K562 (cell line): ENCODE results near the gene CACNA1E. TPM values are rescaled to one million over a fixed set of nuclear protein-coding genes. Genes with fewer than 3 reads are reported as not detected.

Source experiments
- ATAC-seq: fragments of 200-7000 bp; cut with Tn5 transposase; 3 replicates; pipeline ENCODE4 v1.9.1; 2020; ENCODE audit warnings: moderate library complexity
- BruUV-seq: library from RNA; stranded (reverse); fragments of 400-500 nt; replicated peaks from 2 replicates; lab custom pipeline; 2021; lab: Mats Ljungman, UMichigan
- CTCF ChIA-PET: fragments of 300-600 bp; formaldehyde crosslinking; extraction: SDS; loops from one replicate; lab custom pipeline; 2021; ENCODE audit warnings: low intra/inter-chr PET ratio; lab: Yijun Ruan, JAX
- POLR2A ChIA-PET: fragments of 300-600, 350-650 bp; sonication (Branson Sonifier 250); formaldehyde crosslinking; extraction: SDS; loops from one replicate; lab custom pipeline; 2021; ENCODE audit warnings: antibody characterized with exemption, inconsistent platforms; lab: Yijun Ruan, JAX
- DNase-seq, 4 experiments: peaks; one replicate each; pipeline versions ENCODE4 v3.0.0 to v3.0.0-alpha.2; 2011 to 2018; ENCODE audit warnings: low spot score in 3 of 4, mixed read lengths in 3 of 4; ENCODE audit errors: extremely low read depth in 1 of 4
- FAIRE-seq: peaks from 2 replicates; lab custom pipeline; 2011; peaks lifted over from hg19 to GRCh38; lab: Jason Lieb, UNC
- H2AFZ ChIP-seq: 2 replicates; pipeline ENCODE4 v1.6.0; 2011; ENCODE audit warnings: low read depth, low read length, control low read depth, inconsistent platforms
- H3K27ac ChIP-seq: fragments of 200-600 bp; 3 replicates; pipeline ENCODE4 v1.8.0; 2011; ENCODE audit warnings: low read depth, mild to moderate bottlenecking, control low read depth, inconsistent platforms, low read length, moderate library complexity, mixed read lengths; ENCODE audit errors: extremely low read depth
- H3K27me3 ChIP-seq, 2 experiments: fragments of 300-600 bp in 1 of 2; 2 replicates in 1 of 2; 3 replicates in 1 of 2; pipeline versions ENCODE4 v1.6.0 to v1.8.0; 2011; ENCODE audit warnings: inconsistent platforms in 2 of 2, low read length in 2 of 2, mild to moderate bottlenecking in 1 of 2, mixed read lengths in 1 of 2, moderate library complexity in 1 of 2; ENCODE audit not compliant: control insufficient read depth in 2 of 2, insufficient read depth in 2 of 2
- H3K36me3 ChIP-seq: fragments of 300-600 bp; 3 replicates; pipeline ENCODE4 v1.8.0; 2011; ENCODE audit warnings: mild to moderate bottlenecking, low read length, inconsistent platforms; ENCODE audit not compliant: control insufficient read depth, insufficient read depth
- H3K4me1 ChIP-seq, 2 experiments: fragments of 200-600 bp in 1 of 2; replicated peaks in 1 of 2; 2 replicates in 1 of 2; 3 replicates in 1 of 2; pipeline versions ENCODE4 v1.5.1 to v1.8.0; 2011; ENCODE audit warnings: inconsistent platforms in 2 of 2, low read length in 2 of 2, mild to moderate bottlenecking in 1 of 2, mixed read lengths in 1 of 2, moderate library complexity in 1 of 2; ENCODE audit not compliant: control insufficient read depth in 2 of 2, insufficient read depth in 2 of 2
- H3K4me2 ChIP-seq: 2 replicates; pipeline ENCODE4 v1.6.1; 2011; ENCODE audit warnings: low read length, control low read depth, inconsistent platforms, mixed read lengths; ENCODE audit not compliant: insufficient read depth
- H3K4me3 ChIP-seq: fragments of 200-600 bp; sonication (generic), shearing (Covaris generic); 2 replicates; pipeline ENCODE4 v1.5.1; 2016; ENCODE audit warnings: control low read depth, inconsistent platforms
- H3K79me2 ChIP-seq: fragments of 200-600 bp; 3 replicates; pipeline ENCODE4 v1.8.0; 2011; ENCODE audit warnings: low read length, inconsistent platforms; ENCODE audit not compliant: control insufficient read depth, insufficient read depth
- H3K9ac ChIP-seq, 2 experiments: 2 replicates each; pipeline versions ENCODE4 v1.6.0 to v1.6.1; 2011; ENCODE audit warnings: low read depth in 2 of 2, low read length in 2 of 2, control low read depth in 1 of 2, inconsistent platforms in 1 of 2, mild to moderate bottlenecking in 1 of 2, mixed read lengths in 1 of 2; ENCODE audit not compliant: insufficient read depth in 1 of 2
- H3K9me1 ChIP-seq: one replicate; pipeline ENCODE4 v1.6.0; 2011; ENCODE audit warnings: inconsistent platforms, mild to moderate bottlenecking, low read length, moderate library complexity; ENCODE audit not compliant: control insufficient read depth, insufficient read depth
- H3K9me3 ChIP-seq: replicated peaks from 2 replicates; pipeline ENCODE4 v1.5.1; 2011; ENCODE audit warnings: low read depth, low read length, inconsistent platforms; ENCODE audit not compliant: control insufficient read depth, insufficient read depth
- H4K20me1 ChIP-seq: replicated peaks from 2 replicates; pipeline ENCODE4 v1.6.1; 2011; ENCODE audit warnings: low read length, inconsistent platforms, mixed read lengths; ENCODE audit not compliant: control insufficient read depth, insufficient read depth
- HCFC1 ChIP-seq: IDR thresholded peaks from 2 replicates; pipeline ENCODE4 v1.6.1; 2012; ENCODE audit warnings: low read depth, low read length, improper control_type of control experiment
- HDAC3 ChIP-seq: fragments of 450-650 bp; IDR thresholded peaks from 2 replicates; pipeline ENCODE4 v1.6.1; 2018; ENCODE audit warnings: borderline replicate concordance, mild to moderate bottlenecking, moderate library complexity; ENCODE audit not compliant: partially characterized antibody
- NBN ChIP-seq: fragments of 450-650 bp; IDR thresholded peaks from 2 replicates; pipeline ENCODE4 v1.6.1; 2016; ENCODE audit warnings: low read depth, mild to moderate bottlenecking
- NFE2 ChIP-seq: IDR thresholded peaks from 2 replicates; pipeline ENCODE4 v1.6.1; 2014; ENCODE audit warnings: antibody characterized with exemption, low read depth
- NR1H2 ChIP-seq: sonication (generic); formaldehyde crosslinking; IDR thresholded peaks from 2 replicates; pipeline ENCODE4 v1.4.0; 2020; ENCODE audit warnings: mild to moderate bottlenecking, missing genetic modification reagents
- NR2C1 ChIP-seq, 2 experiments: fragments of 450-650 bp; IDR thresholded peaks; 2 replicates each; pipeline ENCODE4 v1.6.1; 2017; ENCODE audit warnings: mild to moderate bottlenecking in 2 of 2, antibody characterized with exemption in 1 of 2, inconsistent platforms in 1 of 2, missing compliant biosample characterization in 1 of 2, missing genetic modification characterization in 1 of 2
- POLR2A ChIP-seq: fragments of 450-650 bp; conservative IDR thresholded peaks from 2 replicates; pipeline ENCODE4 v1.6.1; 2016
- U2AF2 ChIP-seq: fragments of 200-400 bp; formaldehyde crosslinking; optimal IDR thresholded peaks from 2 replicates; pipeline ENCODE3; 2017; ENCODE audit warnings: low read depth, mild to moderate bottlenecking, low read length
- ZNF184 ChIP-seq: sonication (generic); formaldehyde crosslinking; IDR thresholded peaks from 2 replicates; pipeline ENCODE4 v1.5.0; 2020; ENCODE audit warnings: missing genetic modification reagents
- ZNF41 ChIP-seq: fragments of 250-450 bp; sonication (Bioruptor Pico); conservative IDR thresholded peaks from 2 replicates; pipeline ENCODE4 v1.4.0; 2020; ENCODE audit warnings: mild to moderate bottlenecking
- ZNF668 ChIP-seq: fragments of 250-450 bp; sonication (Bioruptor Pico); IDR thresholded peaks from 2 replicates; pipeline ENCODE4 v1.8.0; 2022; ENCODE audit warnings: mild to moderate bottlenecking, inconsistent platforms
- WGBS: fragments of 100-300 bp; shearing (Covaris generic); methylation state at CpG from one replicate; pipeline ENCODE4 v1.1.6; 2016; ENCODE audit warnings: low coverage, mixed read lengths; ENCODE audit not compliant: insufficient coverage; ENCODE audit errors: missing lambda C conversion rate; 5-methylcytosine and 5-hydroxymethylcytosine counted together
- in situ Hi-C: fragments of 300-500 bp; cut with MboI; formaldehyde crosslinking; loops from 4 replicates; pipeline ENCODE4 v1.15.0; 2018; ENCODE audit warnings: inconsistent platforms, mixed read lengths
- intact Hi-C: fragments of 100-400 bp; cut with micrococcal nuclease; formaldehyde crosslinking; loops from 2 replicates; pipeline ENCODE4 v1.14.2; 2022
- polyA plus RNA-seq, 8 experiments: library from polyadenylated mRNA; depleted of rRNA in 4 of 8; stranded (reverse) in 5 of 8; unstranded in 3 of 8; fragments of >200 nt; fragmentation: Nextera tagmentation in 2 of 8; fragmentation: Illumina TruSeq in 1 of 8; extraction: Ambion mirVana in 2 of 8; extraction: Trizol in 1 of 8; gene quantifications; 2 replicates each; pipeline versions ENCODE4 v1.2.1 to v1.2.3, GENCODE V29; 2011 to 2014; ENCODE audit warnings: inconsistent platforms in 1 of 8, missing spikeins in 1 of 8
- total RNA-seq, 7 experiments: library from RNA; depleted of rRNA in 6 of 7; stranded (reverse); fragments of >200 nt in 6 of 7; fragmentation: Illumina TruSeq in 2 of 7; extraction: Trizol in 2 of 7; gene quantifications; 2 replicates each; pipeline versions ENCODE4 v1.2.1 to v1.2.3, GENCODE V29; 2011 to 2021; ENCODE audit warnings: low replicate concordance in 1 of 7
- TF ChIP-seq, protein P1 (sequence below): IDR thresholded peaks from 2 replicates; pipeline ENCODE4 v1.6.1; 2014; ENCODE audit warnings: antibody characterized with exemption
- TF ChIP-seq, protein P2 (sequence below): fragments of 450-650 bp; IDR thresholded peaks from 2 replicates; pipeline ENCODE4 v1.6.1; 2014; ENCODE audit warnings: low read depth, mild to moderate bottlenecking, moderate library complexity, borderline replicate concordance

The CACNA1E gene
- total and polyA plus RNA-seq, 9 of the 15 experiments (the other 6 are each of a cell fraction or from before 2014, with no cell fraction given): under 0.01 to 0.04 TPM; not detected in 7

DNA sequence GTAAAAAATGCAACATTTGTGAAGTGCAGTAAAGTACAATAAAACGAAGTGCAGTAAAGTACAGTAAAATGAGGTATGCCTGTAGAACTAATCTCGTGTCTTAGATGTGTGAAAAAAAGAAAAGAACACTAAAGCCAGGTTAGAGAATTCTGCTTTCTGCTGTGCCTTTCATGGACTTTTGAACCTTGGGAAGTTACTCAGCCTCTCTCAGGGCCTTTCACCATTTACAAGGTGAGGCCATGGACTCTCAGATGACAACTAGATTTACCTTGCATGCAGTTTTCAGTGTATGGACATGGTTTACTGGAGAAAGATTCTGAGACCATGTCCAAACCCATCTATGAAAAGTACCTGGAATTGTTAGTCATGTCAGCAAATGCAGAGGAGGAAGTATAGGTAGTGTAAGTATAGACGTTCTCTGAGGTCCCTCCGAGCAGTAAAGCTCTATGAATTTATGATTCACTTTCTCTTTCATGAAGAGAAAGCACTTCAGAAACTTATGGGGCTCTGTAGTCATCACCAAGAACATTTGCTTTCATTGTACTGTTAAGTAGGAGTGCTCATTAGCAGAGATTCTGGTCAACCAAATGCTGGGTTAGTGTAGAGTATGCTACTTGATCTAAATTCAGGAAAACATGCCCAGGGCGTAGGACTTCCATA is 143.1 kb downstream of the CACNA1E start:
- in situ Hi-C loops (no loop called here), intact Hi-C loops (no loop called here)
- Histone ChIP-seq H3K4me2 (no peak overlapping the region), H3K9me3 (no peaks in the 10 kb centered on the region), H3K4me3 (no peak overlapping the region), H3K27me3 (no peaks in the 10 kb centered on the region), H3K9me1 (no peaks in the 10 kb centered on the region), H3K36me3 (no peaks in the 10 kb centered on the region), H2AFZ (no peak overlapping the region), H3K79me2 (no peaks in the 10 kb centered on the region), H3K9ac (no peak overlapping the region), H3K4me1 (no peaks in the 10 kb centered on the region), H3K27ac (no peak overlapping the region), H4K20me1 (no peaks in the 10 kb centered on the region)
- BruUV-seq: no TSS peak
- no peak for DNase-seq
- ChIA-PET CTCF (no interaction called here), POLR2A (no interaction called here)
- ATAC-seq: no peak
- WGBS: under 1% methylated on average over 5 of the region's 5 CpGs
- no peak for FAIRE-seq
- no peak for TF ChIP-seq NR2C1 (IDR thresholded peaks at IDR 0.05)
- no peak for TF ChIP-seq NR2C1 (tag; IDR thresholded peaks at IDR 0.05)
- no peak for TF ChIP-seq U2AF2
- no peak for TF ChIP-seq POLR2A
- TF ChIP-seq, protein P1, sequence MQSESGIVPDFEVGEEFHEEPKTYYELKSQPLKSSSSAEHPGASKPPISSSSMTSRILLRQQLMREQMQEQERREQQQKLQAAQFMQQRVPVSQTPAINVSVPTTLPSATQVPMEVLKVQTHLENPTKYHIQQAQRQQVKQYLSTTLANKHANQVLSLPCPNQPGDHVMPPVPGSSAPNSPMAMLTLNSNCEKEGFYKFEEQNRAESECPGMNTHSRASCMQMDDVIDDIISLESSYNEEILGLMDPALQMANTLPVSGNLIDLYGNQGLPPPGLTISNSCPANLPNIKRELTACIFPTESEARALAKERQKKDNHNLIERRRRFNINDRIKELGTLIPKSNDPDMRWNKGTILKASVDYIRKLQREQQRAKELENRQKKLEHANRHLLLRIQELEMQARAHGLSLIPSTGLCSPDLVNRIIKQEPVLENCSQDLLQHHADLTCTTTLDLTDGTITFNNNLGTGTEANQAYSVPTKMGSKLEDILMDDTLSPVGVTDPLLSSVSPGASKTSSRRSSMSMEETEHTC: no peak
- TF ChIP-seq HCFC1: no peak
- TF ChIP-seq NBN: no peak
- TF ChIP-seq NR1H2 (CRISPR knock-in tag): no peak
- no peak for TF ChIP-seq ZNF41 (CRISPR knock-in tag)
- TF ChIP-seq HDAC3: no peak
- no peak for TF ChIP-seq ZNF184
- TF ChIP-seq, protein P2, sequence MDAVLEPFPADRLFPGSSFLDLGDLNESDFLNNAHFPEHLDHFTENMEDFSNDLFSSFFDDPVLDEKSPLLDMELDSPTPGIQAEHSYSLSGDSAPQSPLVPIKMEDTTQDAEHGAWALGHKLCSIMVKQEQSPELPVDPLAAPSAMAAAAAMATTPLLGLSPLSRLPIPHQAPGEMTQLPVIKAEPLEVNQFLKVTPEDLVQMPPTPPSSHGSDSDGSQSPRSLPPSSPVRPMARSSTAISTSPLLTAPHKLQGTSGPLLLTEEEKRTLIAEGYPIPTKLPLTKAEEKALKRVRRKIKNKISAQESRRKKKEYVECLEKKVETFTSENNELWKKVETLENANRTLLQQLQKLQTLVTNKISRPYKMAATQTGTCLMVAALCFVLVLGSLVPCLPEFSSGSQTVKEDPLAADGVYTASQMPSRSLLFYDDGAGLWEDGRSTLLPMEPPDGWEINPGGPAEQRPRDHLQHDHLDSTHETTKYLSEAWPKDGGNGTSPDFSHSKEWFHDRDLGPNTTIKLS: no peak
- no peak for TF ChIP-seq ZNF668 (CRISPR knock-in tag)
- TF ChIP-seq NFE2: no peak
